IPS DF 6.9 (cell line): ENCODE results near the gene ARIH1.

ENCODE experiments used
- DNase-seq: peaks from one replicate; pipeline ENCODE4 v3.0.0-alpha.2; 2013; ENCODE audit warnings: low read depth, low spot score
- H3K27ac ChIP-seq: one replicate; pipeline ENCODE4 v1.5.1; 2013; ENCODE audit warnings: low read length, control low read depth
- H3K27me3 ChIP-seq: 2 replicates; pipeline ENCODE4 v1.6.1; 2013; ENCODE audit warnings: mild to moderate bottlenecking, low read length; ENCODE audit not compliant: control insufficient read depth, insufficient read depth
- H3K36me3 ChIP-seq: 2 replicates; pipeline ENCODE4 v1.6.1; 2013; ENCODE audit warnings: low read length; ENCODE audit not compliant: control insufficient read depth, insufficient read depth
- H3K4me1 ChIP-seq: 2 replicates; pipeline ENCODE4 v1.6.1; 2013; ENCODE audit warnings: low read length; ENCODE audit not compliant: control insufficient read depth, insufficient read depth
- H3K4me3 ChIP-seq: 2 replicates; pipeline ENCODE4 v1.5.1; 2013; ENCODE audit warnings: mild to moderate bottlenecking, low read length
- H3K9me3 ChIP-seq: 2 replicates; pipeline ENCODE4 v1.6.1; 2013; ENCODE audit warnings: low read length, inconsistent platforms; ENCODE audit not compliant: control insufficient read depth, insufficient read depth
- WGBS: extraction: QIAGEN DNeasy Blood & Tissue Kit; methylation state at CpG from one replicate; pipeline ENCODE4 v1.1.7; 2013; ENCODE audit warnings: mixed read lengths, missing lambda C conversion rate; ENCODE audit not compliant: insufficient read length, insufficient coverage; 5-methylcytosine and 5-hydroxymethylcytosine counted together

Gene ARIH1

GRCh38 chr15:72562878-72563277 is 88.7 kb downstream of the ARIH1 start:
- no peak for DNase-seq
- H3K9me3 ChIP-seq = no peaks in the 10 kb centered on the region
- H3K4me1 ChIP-seq = no peaks in the 10 kb centered on the region
- WGBS = no CpG with 5 or more reads among the region's 2 CpGs
- no peaks in the 10 kb centered on the region for H3K27me3 ChIP-seq
- peaks cover 3% of the 10 kb centered on the region; the same call in 1 of the 2 replicates for H3K36me3 ChIP-seq
- H3K4me3 ChIP-seq = no peak overlapping the region
- H3K27ac ChIP-seq = no peak overlapping the region

- DNase-seq = no peak
- no CpG with 5 or more reads among the region's 1 CpG for WGBS
- no peaks in the 10 kb centered on the region for H3K4me1 ChIP-seq
- H3K36me3 ChIP-seq = peaks cover 3% of the 10 kb centered on the region; the same call in 1 of the 2 replicates
- no peaks in the 10 kb centered on the region for H3K9me3 ChIP-seq
- H3K27me3 ChIP-seq = no peaks in the 10 kb centered on the region
- H3K4me3 ChIP-seq = no peak overlapping the region
- H3K27ac ChIP-seq = no peak overlapping the region
These were observed 90.0 kb downstream of the ARIH1 start for GRCh38 chr15:72564091-72564490.

DNA sequence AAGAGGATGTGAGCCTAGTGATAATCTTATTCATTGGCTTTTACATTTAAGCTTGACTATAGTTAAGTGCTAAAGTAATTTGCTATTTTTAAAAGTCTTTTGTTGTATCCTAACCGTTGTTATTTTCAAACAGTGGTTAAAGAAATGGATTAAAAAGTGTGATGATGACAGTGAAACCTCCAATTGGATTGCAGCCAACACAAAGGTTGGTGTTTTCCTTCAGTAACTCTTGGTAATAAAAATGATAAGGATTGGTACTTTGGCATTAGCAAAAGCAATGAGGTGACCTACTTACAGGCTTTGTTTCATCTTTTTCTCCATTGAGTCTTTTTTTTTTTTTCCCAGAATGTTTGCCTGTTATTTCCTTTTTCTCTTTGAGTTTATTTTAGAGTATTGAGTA is 92.8 kb downstream of the ARIH1 start:
- H3K27me3 ChIP-seq = no peaks in the 10 kb centered on the region
- H3K36me3 ChIP-seq = peaks cover 3% of the 10 kb centered on the region; the same call in 1 of the 2 replicates
- no peak overlapping the region for H3K27ac ChIP-seq
- H3K9me3 ChIP-seq = no peaks in the 10 kb centered on the region; the same call in 1 of the 2 replicates
- no peak overlapping the region for H3K4me3 ChIP-seq
- no peak for DNase-seq
- no peaks in the 10 kb centered on the region for H3K4me1 ChIP-seq
- WGBS = 100% methylated on average over 1 of the region's 1 CpG

- H3K27ac ChIP-seq = no peak overlapping the region
- DNase-seq = no peak
- H3K4me1 ChIP-seq = no peaks in the 10 kb centered on the region
- no CpG with 5 or more reads among the region's 1 CpG for WGBS
- H3K4me3 ChIP-seq = no peak overlapping the region
- H3K36me3 ChIP-seq = no peaks in the 10 kb centered on the region; the same call in 1 of the 2 replicates
- H3K9me3 ChIP-seq = no peaks in the 10 kb centered on the region; the same call in 1 of the 2 replicates
- no peaks in the 10 kb centered on the region for H3K27me3 ChIP-seq
These were observed 95.9 kb downstream of the ARIH1 start for GRCh38 chr15:72570059-72570458.

GRCh38 chr15:72579814-72580213 is 105.7 kb downstream of the ARIH1 start:
- no CpG with 5 or more reads among the region's 3 CpGs for WGBS

DNA sequence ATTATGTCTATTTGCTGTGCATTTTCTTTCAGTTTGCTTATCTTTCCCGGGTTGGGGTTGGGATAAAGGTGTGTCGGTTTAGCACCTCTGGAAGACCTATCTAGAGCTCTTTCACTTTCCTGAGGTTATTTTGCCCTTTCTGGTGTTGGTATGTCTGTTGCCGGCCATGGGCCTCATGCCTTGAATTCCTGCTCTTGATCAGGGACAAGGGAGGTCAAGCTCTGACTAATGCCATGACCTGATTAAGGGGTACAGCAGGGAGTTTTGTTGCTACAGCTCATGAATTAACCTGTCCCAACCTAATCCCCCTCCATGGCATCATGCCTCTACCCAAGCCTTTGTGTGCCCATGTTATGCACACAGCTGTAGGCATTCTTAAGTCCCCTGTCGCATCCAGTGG is 109.9 kb downstream of the ARIH1 start:
- no peak for DNase-seq
- no peak overlapping the region for H3K4me3 ChIP-seq

More at GRCh38 chr15:72579814-72580213, 105.7 kb downstream of the ARIH1 start:
- DNase-seq = no peak
- Histone ChIP-seq H3K4me1 (no peaks in the 10 kb centered on the region), H3K27me3 (no peaks in the 10 kb centered on the region), H3K36me3 (no peaks in the 10 kb centered on the region; the same call in 1 of the 2 replicates), H3K4me3 (no peak overlapping the region), H3K9me3 (no peaks in the 10 kb centered on the region), H3K27ac (no peak overlapping the region)

GRCh38 chr15:72585025-72585424 is 110.9 kb downstream of the ARIH1 start:
- Histone ChIP-seq H3K9me3 (no peaks in the 10 kb centered on the region), H3K27ac (no peak overlapping the region), H3K4me3 (no peak overlapping the region), H3K36me3 (no peaks in the 10 kb centered on the region; the same call in 1 of the 2 replicates), H3K27me3 (no peaks in the 10 kb centered on the region), H3K4me1 (no peaks in the 10 kb centered on the region)
- DNase-seq = no peak
- 100% methylated on average over 1 of the region's 2 CpGs for WGBS

More for the DNA sequence above, 109.9 kb downstream of the ARIH1 start:
- WGBS = no CpG with 5 or more reads among the region's 4 CpGs
- no peaks in the 10 kb centered on the region for H3K9me3 ChIP-seq
- H3K27me3 ChIP-seq = no peaks in the 10 kb centered on the region
- no peaks in the 10 kb centered on the region; the same call in 1 of the 2 replicates for H3K36me3 ChIP-seq
- no peak overlapping the region for H3K27ac ChIP-seq
- H3K4me1 ChIP-seq = no peaks in the 10 kb centered on the region

- DNase-seq = no peak
- no CpG with 5 or more reads among the region's 1 CpG for WGBS
- H3K4me1 ChIP-seq = no peaks in the 10 kb centered on the region
- no peak overlapping the region for H3K4me3 ChIP-seq
- H3K9me3 ChIP-seq = no peaks in the 10 kb centered on the region
- no peaks in the 10 kb centered on the region; the same call in 1 of the 2 replicates for H3K36me3 ChIP-seq
- H3K27ac ChIP-seq = no peak overlapping the region
- H3K27me3 ChIP-seq = no peaks in the 10 kb centered on the region
These were observed 111.4 kb downstream of the ARIH1 start for GRCh38 chr15:72585476-72586058.

DNA sequence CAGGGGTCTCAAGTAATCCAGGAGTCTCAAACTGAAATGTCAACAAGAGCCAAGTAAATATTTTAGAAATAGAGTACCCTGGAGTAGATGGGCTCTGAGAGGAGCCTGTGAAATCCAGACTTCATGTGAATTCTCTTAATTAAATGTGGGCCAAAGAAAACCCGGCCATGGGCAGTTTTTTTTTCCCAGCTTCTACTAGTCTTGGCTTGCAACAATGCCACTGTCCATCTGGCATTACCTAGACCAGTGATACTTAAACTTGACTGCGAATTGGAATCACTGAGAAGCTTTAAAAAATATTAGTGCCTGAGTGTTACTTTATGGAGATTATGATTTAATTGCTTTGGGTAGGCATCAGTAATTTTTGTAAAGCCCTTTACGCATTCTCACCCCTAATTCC is 114.0 kb downstream of the ARIH1 start:
- WGBS = no CpG with 5 or more reads among the region's 3 CpGs

DNA sequence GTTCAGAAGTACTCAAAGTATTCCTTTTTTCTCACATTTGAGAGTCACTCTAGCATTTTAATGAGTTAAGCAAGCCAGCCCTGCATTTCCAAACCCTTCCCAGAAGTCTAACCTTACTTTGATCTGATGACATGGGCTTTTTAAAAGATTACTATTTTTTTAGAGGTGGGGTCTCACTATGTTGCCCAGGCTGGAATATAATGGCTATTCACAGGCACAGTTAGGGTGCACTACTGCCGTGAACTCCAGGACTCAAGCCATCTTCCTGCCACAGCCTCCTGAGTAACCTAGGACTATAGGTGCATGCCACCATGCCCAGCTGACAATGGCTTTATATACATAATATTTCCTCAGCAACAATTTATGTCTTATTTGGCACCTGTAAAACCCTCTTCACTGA is 116.3 kb downstream of the ARIH1 start:
- H3K36me3 ChIP-seq = peaks cover 2% of the 10 kb centered on the region; the same call in 1 of the 2 replicates
- H3K4me3 ChIP-seq = no peak overlapping the region
- no peak overlapping the region for H3K27ac ChIP-seq
- H3K27me3 ChIP-seq = no peaks in the 10 kb centered on the region
- no CpG with 5 or more reads among the region's 1 CpG for WGBS
- H3K9me3 ChIP-seq = no peaks in the 10 kb centered on the region
- no peak for DNase-seq
- H3K4me1 ChIP-seq = no peaks in the 10 kb centered on the region

More for the DNA sequence above, 114.0 kb downstream of the ARIH1 start:
- Histone ChIP-seq H3K27ac (no peak overlapping the region), H3K27me3 (no peaks in the 10 kb centered on the region), H3K9me3 (no peaks in the 10 kb centered on the region), H3K36me3 (no peaks in the 10 kb centered on the region), H3K4me1 (no peaks in the 10 kb centered on the region), H3K4me3 (no peak overlapping the region)
- DNase-seq = no peak

DNA sequence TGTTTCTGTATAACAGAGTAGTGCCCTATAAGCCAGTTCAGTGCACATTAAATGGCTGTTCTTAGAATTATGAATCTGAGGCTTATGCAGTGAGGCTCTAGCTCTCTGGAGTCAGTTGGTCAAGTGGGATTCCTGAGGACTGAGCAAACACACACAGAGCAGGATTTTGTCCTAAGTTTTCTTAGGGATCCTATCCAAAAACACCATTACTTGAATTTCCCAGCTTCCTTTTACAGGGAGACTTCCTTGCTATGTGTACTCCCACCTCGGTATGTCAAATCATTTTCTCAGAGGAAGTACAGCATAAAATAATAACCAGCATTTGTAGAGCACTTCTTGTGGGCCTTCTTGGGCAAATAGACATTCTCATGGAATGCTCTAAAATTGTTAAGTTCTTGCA is 117.2 kb downstream of the ARIH1 start:
- DNase-seq = no peak
- WGBS = no CpG with 5 or more reads among the region's 1 CpG

More for the DNA sequence above, 117.2 kb downstream of the ARIH1 start:
- no peaks in the 10 kb centered on the region for H3K9me3 ChIP-seq
- no peak overlapping the region for H3K27ac ChIP-seq
- H3K27me3 ChIP-seq = no peaks in the 10 kb centered on the region
- H3K4me1 ChIP-seq = no peaks in the 10 kb centered on the region
- H3K4me3 ChIP-seq = no peak overlapping the region
- peaks cover 2% of the 10 kb centered on the region; the same call in 1 of the 2 replicates for H3K36me3 ChIP-seq
